Measurements from ENCODE around the gene CAMTA1.
"Not testable (repeated sequence)": the region's sequence is repeated elsewhere in the genome, so short reads cannot be mapped to it uniquely, and the experiment has no call there.

The CAMTA1 gene

DNA sequence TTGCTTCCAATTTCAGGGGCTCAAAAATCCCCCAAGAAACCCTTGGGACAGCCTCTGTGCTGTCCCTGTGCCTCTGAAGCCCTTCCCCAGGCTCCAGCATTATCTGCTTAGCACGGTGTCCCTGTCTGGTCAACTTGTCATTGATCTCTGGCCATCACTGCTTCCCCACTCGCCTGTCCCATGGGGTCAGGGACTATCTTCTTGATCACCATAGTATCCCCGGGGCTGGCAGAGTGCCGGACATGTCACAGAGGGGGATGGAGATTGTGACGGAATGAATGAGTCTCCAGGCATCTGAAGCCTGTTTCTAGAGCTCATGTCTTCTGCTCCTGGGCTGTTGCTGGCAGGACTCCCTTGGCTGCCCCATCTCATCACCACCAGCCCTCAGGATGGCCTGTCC lies 886.4 kb downstream of the CAMTA1 start:
- DNase-seq (ENCODE audit: low read depth in 2 of 3, low spot score in 1 of 3): no peak

DNA sequence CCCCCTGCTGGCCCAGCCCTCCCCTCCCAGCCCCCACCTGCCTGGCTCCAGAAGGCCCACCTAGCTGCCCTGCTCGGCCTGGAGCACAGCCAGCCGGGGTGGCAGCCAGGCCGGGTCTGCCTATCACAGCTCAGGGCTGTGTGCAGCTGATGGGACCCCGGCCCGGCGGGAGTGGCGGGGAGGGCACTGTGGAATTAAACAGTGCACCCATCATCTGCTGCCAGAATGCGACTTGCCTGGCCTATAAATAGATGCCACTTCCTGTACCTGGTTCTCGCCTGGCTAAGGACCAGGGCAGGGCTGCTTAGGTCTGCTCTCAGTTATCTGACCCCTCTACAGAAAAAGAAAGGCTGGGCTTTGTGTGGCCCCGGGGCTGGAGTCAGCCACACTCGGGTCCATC lies 887.6 kb downstream of the CAMTA1 start:
- DNase-seq (ENCODE audit: low read depth in 2 of 3, low spot score in 1 of 3): no peak

DNA sequence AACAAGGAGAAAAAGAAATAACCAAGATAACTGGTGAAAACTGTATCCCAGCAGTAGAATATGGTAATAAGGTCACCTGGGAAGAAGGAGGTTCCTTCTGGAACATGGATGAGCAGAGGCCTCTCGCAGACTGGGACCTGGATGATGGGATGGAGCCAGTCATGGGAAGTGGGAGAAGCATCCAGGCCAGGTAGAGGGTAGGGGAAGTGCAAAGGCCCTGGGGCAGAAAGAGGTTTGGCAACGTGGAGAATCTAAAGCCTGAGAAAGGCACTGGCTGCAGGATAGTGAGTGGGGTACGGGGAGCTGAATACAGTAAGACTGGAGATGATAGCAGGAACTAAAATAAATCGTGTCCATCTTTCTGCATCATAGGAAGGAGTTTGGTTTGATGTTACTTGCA lies 889.7 kb downstream of the CAMTA1 start:
- no peak for DNase-seq (ENCODE audit: low read depth in 2 of 3, low spot score in 1 of 3)

- DNase-seq (ENCODE audit: low read depth in 2 of 3, low spot score in 1 of 3): no peak
Observed at GRCh38 chr1:7675431-7676273, 890.4 kb downstream of the CAMTA1 start.

GRCh38 chr1:7676274-7676945 lies 891.2 kb downstream of the CAMTA1 start:
- DNase-seq (ENCODE audit: low read depth in 2 of 3, low spot score in 1 of 3): no peak

GRCh38 chr1:7677111-7677510 lies 891.9 kb downstream of the CAMTA1 start:
- no peak for DNase-seq (ENCODE audit: low read depth in 2 of 3, low spot score in 1 of 3)

GRCh38 chr1:7677815-7678214 lies 892.6 kb downstream of the CAMTA1 start:
- no peak for DNase-seq (ENCODE audit: low read depth in 2 of 3, low spot score in 1 of 3)

GRCh38 chr1:7678491-7679158 lies 893.4 kb downstream of the CAMTA1 start:
- no peak for DNase-seq (ENCODE audit: low read depth in 2 of 3, low spot score in 1 of 3)

DNA sequence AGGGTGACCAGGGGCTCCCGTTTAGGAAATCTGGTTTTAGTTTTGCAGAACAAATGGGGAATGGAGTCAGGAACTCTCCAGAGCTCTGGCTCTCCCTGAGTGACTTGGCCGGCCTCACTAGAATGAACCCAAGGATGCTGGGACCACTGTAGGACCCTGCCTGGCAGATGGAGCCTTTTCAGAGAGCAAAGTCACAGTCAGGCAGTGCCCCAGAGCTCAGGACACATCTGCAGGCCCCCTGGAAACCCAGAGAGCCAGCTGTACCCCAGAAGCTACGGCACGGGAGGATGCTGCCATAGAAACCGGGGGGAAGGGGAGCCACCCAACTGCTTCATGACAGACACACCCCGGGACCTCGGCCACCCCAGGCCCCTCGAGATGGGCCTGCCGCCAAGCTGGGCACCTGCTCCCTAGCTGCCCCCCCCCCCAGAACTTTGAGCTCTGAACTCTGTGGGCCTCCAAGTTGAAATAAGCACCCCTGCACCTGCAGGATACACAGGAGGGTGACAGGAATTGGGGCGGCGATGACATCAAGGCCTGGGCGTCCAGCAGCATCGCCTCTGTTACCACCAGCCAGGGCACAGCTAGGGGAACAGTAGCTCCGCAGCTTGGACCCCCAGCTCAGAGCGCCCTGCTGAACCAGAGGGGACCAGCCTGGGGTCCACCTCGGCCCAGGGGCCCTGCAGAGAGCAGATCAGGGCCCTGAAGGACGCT lies 894.1 kb downstream of the CAMTA1 start:
- DNase-seq (ENCODE audit: low read depth in 2 of 3, low spot score in 1 of 3): no peak

DNA sequence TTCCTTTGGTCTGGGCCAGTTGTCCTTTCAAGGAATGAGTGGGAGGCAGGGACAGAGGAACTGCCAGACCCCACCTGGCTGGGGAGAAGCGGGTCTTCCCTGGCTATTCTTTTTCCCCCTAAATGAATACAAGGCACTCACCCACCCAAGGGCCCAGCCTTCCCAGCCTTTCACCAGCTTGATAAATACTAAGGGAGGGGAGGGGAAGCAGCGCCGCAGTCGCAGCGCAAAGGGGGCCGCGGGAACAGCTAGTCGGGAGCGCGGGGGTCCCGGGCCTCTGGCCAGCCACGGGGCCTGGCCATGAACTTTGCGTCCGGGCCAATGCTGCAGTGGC lies 894.6 kb downstream of the CAMTA1 start:
- no peak for DNase-seq (ENCODE audit: low read depth in 2 of 3, low spot score in 1 of 3)

DNA sequence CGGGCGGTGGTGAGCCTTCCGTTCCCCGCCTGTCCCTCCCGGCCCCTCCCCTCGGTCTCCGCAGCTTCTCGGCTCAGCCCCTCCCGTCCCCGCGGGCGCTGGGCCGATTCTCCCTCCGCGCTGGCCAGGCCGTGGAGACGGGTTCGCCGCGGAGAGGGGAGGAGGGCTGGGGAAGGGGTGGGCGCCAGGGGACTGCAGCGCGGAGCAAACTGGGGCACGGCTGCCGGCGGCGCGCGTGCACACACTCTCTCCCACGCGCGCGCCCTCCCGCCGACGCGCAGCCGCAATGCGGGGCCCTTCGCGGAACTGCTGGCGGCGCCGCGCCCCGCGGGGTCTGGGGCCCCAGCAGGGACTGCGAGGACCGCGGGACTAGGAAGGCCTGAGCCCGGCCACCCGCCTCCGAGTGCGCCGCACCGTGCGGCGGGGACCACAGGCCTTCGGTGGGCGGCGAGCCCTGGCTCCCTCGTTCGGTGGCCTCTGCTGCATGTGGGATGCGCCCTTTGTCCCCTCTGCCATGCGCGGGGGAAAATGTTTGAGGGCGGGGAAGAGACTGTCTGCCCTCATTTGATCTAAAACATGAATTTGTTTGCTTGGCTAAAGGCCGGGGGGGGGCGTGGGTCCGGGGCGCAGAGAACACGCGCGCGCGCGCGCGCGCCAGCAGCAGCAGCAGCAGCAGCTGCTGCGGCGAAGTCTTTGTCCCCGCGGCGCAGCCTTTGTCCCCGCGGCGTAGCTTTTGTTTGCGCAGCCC lies 895.1 kb downstream of the CAMTA1 start:
- DNase-seq (ENCODE audit: low read depth in 2 of 3, low spot score in 1 of 3): peak in 2 of 3 donors; percentile 17 to 33

GRCh38 chr1:7680955-7681268 lies 895.7 kb downstream of the CAMTA1 start:
- DNase-seq (ENCODE audit: low read depth in 2 of 3, low spot score in 1 of 3): no peak

DNA sequence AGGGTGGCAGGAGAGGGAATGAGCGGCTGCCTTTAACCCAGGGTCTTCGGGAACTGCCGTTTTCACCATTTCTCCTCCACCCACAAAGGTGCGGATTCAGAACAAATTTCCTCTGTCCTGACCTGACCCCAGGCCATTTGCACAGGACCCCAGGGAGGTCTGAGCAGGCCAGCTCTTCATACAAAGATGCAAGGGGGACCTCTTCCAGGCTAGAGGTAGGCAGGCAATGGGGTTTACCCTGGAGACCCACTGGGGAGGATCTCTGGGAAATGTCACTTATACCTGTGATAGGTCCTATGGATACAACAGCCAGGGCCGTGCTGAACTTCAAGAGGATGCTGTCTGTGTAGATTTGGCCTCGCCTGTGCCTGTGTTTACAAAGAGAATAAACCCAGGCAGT lies 896.1 kb downstream of the CAMTA1 start:
- no peak for DNase-seq (ENCODE audit: low read depth in 2 of 3, low spot score in 1 of 3)

DNA sequence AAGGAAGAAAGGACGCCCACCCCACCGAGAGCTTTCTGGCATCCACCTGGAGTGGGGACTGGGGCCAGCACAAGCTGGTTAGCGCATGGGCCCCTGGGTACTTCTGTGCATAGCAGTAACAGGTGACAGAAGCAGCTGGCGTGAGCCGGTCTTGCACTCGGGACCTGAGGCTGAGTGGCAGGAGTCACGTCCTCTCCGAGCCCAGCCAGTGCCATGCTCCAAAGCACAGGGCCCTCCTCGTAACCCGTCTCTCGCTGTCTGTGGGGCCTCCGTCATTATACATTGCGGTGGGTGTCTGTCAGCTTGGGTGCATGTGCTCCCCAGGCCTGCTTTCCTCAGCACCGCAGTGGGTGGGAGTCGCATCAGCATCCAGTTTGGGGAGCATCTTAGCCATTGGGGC lies 898.3 kb downstream of the CAMTA1 start:
- DNase-seq (ENCODE audit: low read depth in 2 of 3, low spot score in 1 of 3): no peak

DNA sequence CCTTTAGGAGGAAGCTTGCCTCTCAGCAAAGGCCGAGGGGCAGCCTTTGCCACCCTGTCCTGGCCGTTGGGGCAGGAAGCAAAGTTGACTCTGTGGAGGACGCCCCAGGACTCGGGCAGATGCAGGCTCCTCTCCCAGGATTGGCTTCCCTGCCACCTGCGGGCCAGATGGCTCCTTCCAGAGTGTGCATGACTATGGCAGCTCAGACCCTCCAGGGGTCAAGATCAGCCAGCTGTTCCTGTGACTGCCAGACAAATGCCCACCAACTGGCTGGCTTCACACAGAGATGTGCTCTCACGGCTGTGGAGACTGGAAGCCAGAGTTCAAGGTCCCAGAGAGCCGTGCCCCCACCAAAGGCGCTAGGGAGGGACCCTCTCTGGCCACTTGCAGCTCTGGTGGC lies 898.9 kb downstream of the CAMTA1 start:
- no peak for DNase-seq (ENCODE audit: low read depth in 2 of 3, low spot score in 1 of 3)

DNA sequence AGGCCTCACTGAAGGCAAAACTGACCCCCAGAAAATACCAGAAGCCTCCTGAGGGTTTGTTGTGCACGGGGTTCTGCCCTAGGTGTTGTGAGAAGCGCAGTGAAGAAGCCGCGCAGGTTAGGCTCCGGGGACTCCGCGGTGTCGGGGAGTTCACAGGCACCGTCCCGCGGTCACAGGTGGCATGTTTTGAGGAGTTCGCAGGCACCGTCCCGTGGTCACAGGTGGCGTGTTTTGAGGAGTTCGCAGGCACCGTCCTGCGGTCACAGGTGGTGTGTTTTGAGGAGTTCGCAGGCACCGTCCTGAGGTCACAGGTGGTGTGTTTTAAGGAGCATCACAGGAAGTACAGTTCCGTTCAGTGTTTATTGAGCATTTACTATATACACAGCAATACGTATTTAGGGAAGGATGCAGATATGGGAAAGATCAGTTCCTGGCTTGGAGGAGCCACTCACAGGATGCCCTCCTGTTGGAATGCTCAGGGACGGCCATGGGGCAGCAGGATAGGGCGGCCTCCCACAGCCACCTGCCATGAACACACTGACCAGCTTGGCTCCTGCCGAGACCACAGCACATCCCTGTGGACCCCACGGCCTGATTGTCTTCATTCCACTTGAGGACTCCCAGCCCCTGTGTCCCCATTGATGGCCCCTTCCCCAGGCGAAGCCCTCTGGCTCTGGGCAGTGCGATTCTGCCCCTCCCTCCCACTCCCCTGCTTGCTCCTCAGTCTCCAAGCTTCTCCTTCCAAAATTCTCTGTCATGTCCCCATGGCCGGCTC lies 899.8 kb downstream of the CAMTA1 start:
- no peak for DNase-seq (ENCODE audit: low read depth in 2 of 3, low spot score in 1 of 3)

GRCh38 chr1:7686301-7686850 lies 901.1 kb downstream of the CAMTA1 start:
- DNase-seq (ENCODE audit: low read depth in 2 of 3, low spot score in 1 of 3): no peak

DNA sequence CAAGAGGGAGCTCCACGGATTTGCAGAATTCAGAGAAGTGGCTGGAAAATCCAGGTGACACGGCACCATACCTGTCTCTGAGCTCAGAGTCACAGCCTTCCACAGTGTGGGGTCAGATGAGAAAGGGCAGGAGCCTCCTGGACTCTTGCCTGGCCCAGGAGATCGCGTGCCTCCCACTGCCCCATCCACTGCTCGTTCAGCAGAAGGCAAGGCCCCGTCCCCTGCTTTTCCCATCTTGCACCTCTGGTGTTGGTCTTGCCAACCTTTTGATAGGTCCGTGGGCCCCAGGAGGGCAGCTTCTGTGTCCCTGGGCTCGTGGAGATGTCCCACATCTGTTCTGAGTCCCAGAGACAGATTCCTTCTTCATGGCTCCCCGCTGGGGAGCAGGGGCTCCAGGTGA lies 902.2 kb downstream of the CAMTA1 start:
- DNase-seq (ENCODE audit: low read depth in 2 of 3, low spot score in 1 of 3): no peak

- DNase-seq (ENCODE audit: low read depth in 2 of 3, low spot score in 1 of 3): no peak
Observed at GRCh38 chr1:7688659-7689058, 903.4 kb downstream of the CAMTA1 start.

GRCh38 chr1:7689307-7689706 lies 904.1 kb downstream of the CAMTA1 start:
- DNase-seq (ENCODE audit: low read depth in 2 of 3, low spot score in 1 of 3): not testable (repeated sequence)

All from stimulated activated CD4-positive, alpha-beta T cell treated with anti-CD3 and anti-CD28 coated beads, Interleukin-12 subunit alpha, Interleukin-12 subunit beta, amount 100 ng/mL, for 48 hours (primary cell).